Osteoblast (primary cell): Measurements from ENCODE around the gene RHBDF2. TPM values are rescaled to one million over a fixed set of nuclear protein-coding genes. Genes with fewer than 3 reads are reported as not detected.

Experiments used
- DNase-seq: peaks from one replicate; pipeline ENCODE4 v3.0.0; 2011; ENCODE audit warnings: low spot score, mixed read lengths; ENCODE audit not compliant: insufficient read length; ENCODE audit errors: missing footprints
- H2AFZ ChIP-seq: 2 replicates; pipeline ENCODE4 v1.6.0; 2011; ENCODE audit warnings: mild to moderate bottlenecking, low read length
- H3K27ac ChIP-seq: 2 replicates; pipeline ENCODE4 v1.5.1; 2011; ENCODE audit warnings: mild to moderate bottlenecking, low read depth, low read length, moderate library complexity
- H3K27me3 ChIP-seq: 2 replicates; pipeline ENCODE4 v1.6.0; 2012; ENCODE audit warnings: mild to moderate bottlenecking, control low read depth, inconsistent platforms, low read length, moderate library complexity; ENCODE audit not compliant: insufficient read depth
- H3K36me3 ChIP-seq: 2 replicates; pipeline ENCODE4 v1.5.1; 2011; ENCODE audit warnings: mild to moderate bottlenecking, low read length, control low read depth, moderate library complexity; ENCODE audit not compliant: insufficient read depth
- H3K4me1 ChIP-seq: 2 replicates; pipeline ENCODE4 v1.5.1; 2011; ENCODE audit warnings: mild to moderate bottlenecking, low read length, control low read depth, moderate library complexity; ENCODE audit not compliant: insufficient read depth
- H3K4me2 ChIP-seq: 2 replicates; pipeline ENCODE4 v1.6.0; 2011; ENCODE audit warnings: mild to moderate bottlenecking, low read length; ENCODE audit not compliant: insufficient read depth
- H3K4me3 ChIP-seq: fragments of 200-600 bp; sonication (generic); 3 replicates; pipeline ENCODE4 v1.5.1; 2012; ENCODE audit warnings: mild to moderate bottlenecking, low read length, inconsistent platforms; ENCODE audit not compliant: insufficient read depth
- H3K79me2 ChIP-seq: 2 replicates; pipeline ENCODE4 v1.6.0; 2012; ENCODE audit warnings: mild to moderate bottlenecking, low read length, control low read depth, inconsistent platforms; ENCODE audit not compliant: insufficient read depth
- H3K9me3 ChIP-seq: 2 replicates; pipeline ENCODE4 v1.5.1; 2011; ENCODE audit warnings: low read depth, low read length, control low read depth
- H4K20me1 ChIP-seq: 2 replicates; pipeline ENCODE4 v1.6.0; 2012; ENCODE audit warnings: mild to moderate bottlenecking, low read length, control low read depth; ENCODE audit not compliant: insufficient read depth
- CTCF ChIP-seq: IDR thresholded peaks from 2 replicates; pipeline ENCODE4 v1.5.1; 2011; ENCODE audit warnings: mild to moderate bottlenecking, low read depth, low read length, moderate library complexity; ENCODE audit errors: extremely low read depth
- total RNA-seq: library from RNA; depleted of rRNA; stranded (reverse); fragments of >200 nt; gene quantifications from 2 replicates; pipeline ENCODE4 v1.2.3, GENCODE V29; 2012

Gene RHBDF2
- total RNA-seq, 1 donor = 8.3 TPM

GRCh38 chr17:76476736-76477135 is 24.5 kb downstream of the RHBDF2 start:
- no peaks in the 10 kb centered on the region for H4K20me1 ChIP-seq
- no peaks in the 10 kb centered on the region for H3K9me3 ChIP-seq
- H3K4me2 ChIP-seq = no peak overlapping the region
- no peak overlapping the region for H3K4me3 ChIP-seq
- no peak overlapping the region for H2AFZ ChIP-seq
- DNase-seq = no peak
- no peak for TF ChIP-seq CTCF
- H3K79me2 ChIP-seq = no peaks in the 10 kb centered on the region
- H3K27ac ChIP-seq = no peak overlapping the region
- no peaks in the 10 kb centered on the region for H3K36me3 ChIP-seq
- no peaks in the 10 kb centered on the region for H3K4me1 ChIP-seq
- H3K27me3 ChIP-seq = no peaks in the 10 kb centered on the region

- Histone ChIP-seq H3K27ac (no peak overlapping the region), H3K9me3 (no peaks in the 10 kb centered on the region), H3K4me2 (no peak overlapping the region), H3K4me3 (no peak overlapping the region), H3K4me1 (no peaks in the 10 kb centered on the region), H3K27me3 (no peaks in the 10 kb centered on the region), H4K20me1 (no peaks in the 10 kb centered on the region), H2AFZ (no peak overlapping the region), H3K36me3 (no peaks in the 10 kb centered on the region), H3K79me2 (no peaks in the 10 kb centered on the region)
- DNase-seq = no peak
- TF ChIP-seq CTCF = no peak
Observed at GRCh38 chr17:76475302-76475701, 25.9 kb downstream of the RHBDF2 start.

- no peak for DNase-seq
- Histone ChIP-seq H2AFZ (no peak overlapping the region), H3K4me2 (no peak overlapping the region), H3K4me1 (no peaks in the 10 kb centered on the region), H3K79me2 (no peaks in the 10 kb centered on the region), H3K9me3 (no peaks in the 10 kb centered on the region), H4K20me1 (no peaks in the 10 kb centered on the region), H3K27ac (no peak overlapping the region), H3K4me3 (no peak overlapping the region), H3K27me3 (no peaks in the 10 kb centered on the region), H3K36me3 (no peaks in the 10 kb centered on the region)
- no peak for TF ChIP-seq CTCF
Observed at GRCh38 chr17:76474894-76475293, 26.3 kb downstream of the RHBDF2 start.

GRCh38 chr17:76474238-76474637 is 27.0 kb downstream of the RHBDF2 start:
- H2AFZ ChIP-seq = no peak overlapping the region
- H4K20me1 ChIP-seq = no peaks in the 10 kb centered on the region
- TF ChIP-seq CTCF = no peak

More at GRCh38 chr17:76474238-76474637, 27.0 kb downstream of the RHBDF2 start:
- DNase-seq = no peak
- no peak overlapping the region for H3K4me2 ChIP-seq
- H3K36me3 ChIP-seq = no peaks in the 10 kb centered on the region
- no peaks in the 10 kb centered on the region for H3K79me2 ChIP-seq
- no peaks in the 10 kb centered on the region for H3K27me3 ChIP-seq
- H3K4me1 ChIP-seq = no peaks in the 10 kb centered on the region
- no peak overlapping the region for H3K4me3 ChIP-seq
- no peak overlapping the region for H3K27ac ChIP-seq
- no peaks in the 10 kb centered on the region for H3K9me3 ChIP-seq
